ENCODE results near the gene ADD1.
A peak's percentile ranks its signal among the peaks of the same experiment; 100 is the strongest.

ADD1 gene

DNA sequence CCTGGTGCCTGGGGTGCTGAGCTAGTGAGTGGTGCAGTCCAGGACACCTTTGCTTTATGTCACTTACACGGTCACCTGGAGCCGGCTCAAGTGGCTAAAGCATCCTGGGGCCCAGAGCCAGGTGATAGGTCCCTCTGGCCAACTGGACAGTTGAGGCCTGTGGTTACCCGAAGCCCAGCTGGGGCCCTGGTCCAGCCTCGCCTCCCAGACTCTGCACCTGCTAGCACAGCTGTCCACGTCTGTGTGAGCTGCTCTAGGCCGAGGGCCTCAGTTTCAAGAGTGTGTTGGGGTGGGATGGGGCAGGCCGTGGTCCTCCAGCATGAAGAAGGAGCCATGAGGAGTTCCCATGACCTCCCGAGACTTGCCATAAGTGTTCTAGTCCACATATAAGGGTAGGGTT is 7.7 kb upstream of the ADD1 start:
- no peak for DNase-seq (ENCODE audit: low read depth)

DNA sequence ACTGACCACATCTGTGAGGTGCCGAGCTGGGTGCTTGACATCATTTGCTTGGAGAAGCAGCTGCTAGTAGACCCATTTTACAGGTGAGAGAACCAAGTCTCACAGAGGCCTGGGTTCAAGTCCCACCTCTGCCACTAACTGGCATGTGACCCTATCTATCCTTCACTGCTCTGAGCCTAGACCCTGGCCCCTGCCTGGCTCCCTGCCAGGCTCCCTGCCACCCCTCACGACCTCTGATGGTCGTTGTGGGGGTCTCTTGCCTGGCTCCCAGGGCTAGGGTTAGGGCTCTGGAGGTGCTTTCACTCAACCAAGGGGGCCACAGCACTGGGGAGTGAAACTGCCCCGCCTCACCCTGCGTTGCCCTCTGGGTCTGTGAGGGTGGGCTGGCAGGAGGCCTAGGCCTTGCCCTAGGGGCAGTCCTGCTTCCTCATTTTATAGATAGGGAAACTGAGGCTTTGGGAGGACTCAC is 7.2 kb upstream of the ADD1 start:
- DNase-seq (ENCODE audit: low read depth), result no peak

DNA sequence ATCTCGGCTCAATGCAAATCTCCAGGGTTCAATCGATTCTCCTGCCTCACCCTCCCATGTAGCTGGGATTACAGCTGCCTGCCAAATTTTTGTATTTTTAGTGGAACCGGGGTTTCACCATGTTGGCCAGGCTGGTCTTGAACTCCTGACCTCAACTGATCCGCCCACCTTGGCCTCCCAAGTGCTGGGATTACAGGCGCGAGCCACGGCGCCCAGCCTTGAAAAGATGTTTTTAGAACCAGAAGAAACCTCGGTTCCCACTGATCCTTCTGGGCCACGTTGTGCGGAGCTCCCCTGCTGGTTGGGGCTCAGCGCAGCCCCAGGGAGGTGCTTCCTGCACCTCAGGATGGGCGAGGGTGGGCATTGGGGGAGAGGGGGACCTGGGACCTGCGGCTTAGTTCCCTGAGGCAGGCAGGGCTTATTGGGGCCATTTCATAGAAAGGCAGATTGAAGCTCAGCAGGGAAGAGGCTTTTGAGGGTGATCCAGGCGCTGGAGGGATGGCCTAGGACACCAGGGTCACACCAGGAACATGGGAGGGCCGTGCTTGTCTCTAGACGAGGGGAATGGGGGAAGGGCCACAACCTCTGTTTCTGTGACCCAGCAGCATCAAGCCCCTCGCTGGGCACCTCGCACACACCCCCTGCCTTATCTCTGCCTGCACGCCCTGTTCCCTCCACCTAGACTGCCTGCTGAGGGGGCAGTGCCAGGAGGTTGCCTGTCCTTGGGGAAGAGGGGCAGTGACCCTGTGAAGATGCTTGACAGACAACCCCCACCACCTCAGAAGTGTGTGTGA is 6.3 kb upstream of the ADD1 start:
- DNase-seq (ENCODE audit: low read depth), result no peak

DNA sequence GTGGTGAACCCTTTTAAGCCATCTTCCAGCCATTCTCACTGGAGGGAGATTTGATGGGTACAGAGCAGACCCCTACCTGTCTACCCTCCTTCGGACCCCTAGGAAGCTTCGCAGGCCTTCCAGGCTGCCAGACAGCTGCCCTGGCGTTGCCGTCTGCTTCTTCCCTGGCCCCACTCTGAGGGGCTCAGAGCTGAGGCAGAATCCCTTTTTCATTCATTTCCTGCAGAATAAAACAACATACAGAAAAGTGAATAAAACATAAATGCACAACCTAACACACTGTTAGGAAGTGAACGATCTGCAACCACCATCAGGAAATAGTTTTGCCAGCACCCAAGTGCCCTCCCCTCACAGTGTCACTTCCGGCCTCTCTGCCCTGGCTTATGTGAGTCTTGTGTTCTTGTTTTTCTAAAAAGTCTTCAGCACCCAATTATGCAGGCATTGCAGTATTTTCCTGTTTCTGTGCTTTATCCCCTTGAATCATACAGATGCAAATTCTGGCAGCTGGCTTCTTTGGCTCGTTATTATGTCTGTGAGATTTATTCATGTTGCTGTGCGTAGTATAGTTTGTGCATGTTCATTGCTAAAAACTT is 5.6 kb upstream of the ADD1 start:
- DNase-seq (ENCODE audit: low read depth), result peak; percentile 21

DNA sequence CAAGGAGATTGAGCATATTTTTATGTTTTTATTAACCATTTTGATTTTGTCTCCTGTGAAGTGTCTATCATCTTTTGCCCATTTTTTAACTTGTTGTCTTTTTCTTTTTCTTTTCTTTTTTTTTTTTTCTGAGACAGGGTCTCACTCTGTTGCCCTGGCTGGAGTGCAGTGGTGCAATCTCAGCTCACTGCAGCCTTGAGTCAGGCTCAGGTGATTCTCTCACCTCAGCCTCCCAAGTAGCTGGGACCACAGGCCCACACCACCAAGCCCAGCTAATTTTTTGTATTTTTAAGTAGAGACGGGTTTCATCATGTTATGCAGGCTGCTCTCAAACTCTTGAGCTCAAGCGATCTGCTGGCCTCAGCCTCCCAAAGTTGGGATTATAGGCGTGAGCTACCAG is 4.6 kb upstream of the ADD1 start:
- no peak for DNase-seq (ENCODE audit: low read depth)

DNA sequence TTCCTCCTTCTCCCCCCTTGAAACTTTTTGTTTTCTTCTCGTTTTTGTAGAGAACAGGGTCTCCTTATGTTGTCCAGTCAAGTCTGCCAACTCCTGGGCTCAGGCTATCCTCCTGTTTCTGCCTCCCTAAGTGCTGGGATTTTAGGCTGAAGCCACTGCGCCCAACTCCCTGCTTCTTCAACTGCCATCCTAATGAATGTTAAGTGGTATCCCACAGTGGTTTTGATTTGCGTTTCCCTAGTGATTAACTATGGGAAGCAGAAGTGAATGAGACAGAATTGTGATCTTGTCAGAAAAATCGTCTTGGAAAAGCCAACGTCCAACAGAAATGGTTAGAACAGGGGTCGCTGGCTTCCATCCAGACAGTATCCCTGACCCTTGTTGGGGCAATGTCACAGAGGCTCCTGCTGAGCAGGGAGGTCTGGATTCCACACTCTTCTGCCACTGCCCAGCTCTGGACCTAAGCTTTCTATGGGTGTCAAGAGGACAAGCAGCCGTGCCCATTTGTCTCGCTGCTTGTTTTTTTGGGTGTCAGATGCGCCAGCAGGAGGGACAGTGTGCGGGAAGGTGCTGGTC is 869 bp upstream of the ADD1 start:
- no peak for DNase-seq (ENCODE audit: low read depth)

DNA sequence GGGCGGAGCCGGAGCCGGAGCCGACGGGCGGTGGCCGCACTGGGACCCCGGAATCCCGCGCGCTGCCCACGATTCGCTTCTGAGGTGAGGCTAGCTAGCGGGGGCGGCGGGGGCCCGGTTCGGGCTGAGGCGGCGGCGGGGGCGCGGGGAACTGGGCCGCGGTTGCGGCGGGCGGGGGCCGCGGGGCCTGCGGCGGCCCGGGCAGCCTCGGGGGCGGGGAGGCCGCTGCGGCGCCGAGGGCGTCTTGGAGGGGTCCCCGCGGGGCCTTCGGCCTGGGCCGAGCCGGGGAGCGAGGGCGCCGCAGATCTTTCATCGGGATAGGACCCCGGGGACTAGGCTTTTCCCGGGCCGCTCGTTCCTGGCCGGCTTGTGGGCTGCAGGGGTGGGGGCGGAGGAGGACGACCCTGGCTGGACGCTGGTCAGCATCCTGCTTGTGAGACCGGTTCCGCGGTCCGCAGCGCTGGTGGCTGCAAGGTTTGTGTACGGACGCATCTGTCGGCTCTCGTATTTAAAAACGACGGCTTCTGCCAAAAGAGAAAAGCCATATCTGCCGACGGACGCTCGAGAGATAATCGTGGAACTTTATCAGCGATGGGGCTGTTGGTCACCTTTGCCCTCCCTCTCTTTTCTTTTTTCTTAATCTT is 419 bp downstream of the ADD1 start:
- no peak for DNase-seq (ENCODE audit: low read depth)

GRCh38 chr4:2846172-2846571 is 2.5 kb downstream of the ADD1 start:
- DNase-seq (ENCODE audit: low read depth), result no peak

DNA sequence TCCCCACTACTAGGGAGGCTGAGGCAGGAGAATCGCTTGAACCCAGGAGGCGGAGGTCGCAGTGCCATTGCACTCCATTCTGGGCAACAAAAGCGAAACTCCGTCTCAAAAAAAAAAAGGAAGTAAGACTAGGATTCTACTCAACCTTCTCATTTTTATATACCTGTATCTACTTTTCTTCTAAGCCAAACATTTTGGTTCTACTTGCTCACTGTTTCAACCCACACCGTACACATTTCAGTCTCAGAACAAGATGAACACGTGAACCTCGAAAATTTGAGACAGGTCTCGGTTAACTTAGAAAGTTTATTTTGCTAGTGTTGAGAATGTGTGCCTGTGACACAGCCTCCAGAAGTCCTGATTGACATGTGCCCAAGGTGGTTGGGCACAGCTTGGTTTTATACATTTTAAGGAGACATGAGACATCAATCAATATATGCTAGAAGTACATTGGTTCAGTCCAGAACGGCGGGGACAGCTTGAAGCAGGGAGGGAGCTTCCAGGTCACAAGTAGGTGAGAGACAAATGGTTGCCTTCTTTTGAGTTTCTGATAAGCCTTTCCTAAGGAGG is 3.7 kb downstream of the ADD1 start:
- no peak for DNase-seq (ENCODE audit: low read depth)

DNA sequence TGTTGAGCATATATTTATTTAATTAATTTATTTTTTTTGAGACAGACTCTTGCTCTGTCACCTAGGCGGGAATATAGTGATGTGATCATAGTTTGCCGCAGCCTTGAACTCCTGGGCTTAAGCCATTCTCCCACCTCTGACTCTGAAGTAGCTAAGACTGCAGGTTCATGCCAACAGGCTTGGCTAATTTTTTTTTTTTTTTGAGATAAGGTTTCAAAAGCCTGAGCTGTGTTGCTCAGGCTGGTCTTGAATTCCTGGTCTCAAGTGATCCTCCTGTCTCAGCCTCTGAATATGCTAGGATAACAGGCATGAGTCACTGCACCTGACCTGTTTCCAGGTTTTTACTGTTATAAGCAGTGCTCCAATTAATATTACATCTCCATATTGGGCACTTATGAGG is 4.8 kb downstream of the ADD1 start:
- DNase-seq (ENCODE audit: low read depth), result no peak

DNA sequence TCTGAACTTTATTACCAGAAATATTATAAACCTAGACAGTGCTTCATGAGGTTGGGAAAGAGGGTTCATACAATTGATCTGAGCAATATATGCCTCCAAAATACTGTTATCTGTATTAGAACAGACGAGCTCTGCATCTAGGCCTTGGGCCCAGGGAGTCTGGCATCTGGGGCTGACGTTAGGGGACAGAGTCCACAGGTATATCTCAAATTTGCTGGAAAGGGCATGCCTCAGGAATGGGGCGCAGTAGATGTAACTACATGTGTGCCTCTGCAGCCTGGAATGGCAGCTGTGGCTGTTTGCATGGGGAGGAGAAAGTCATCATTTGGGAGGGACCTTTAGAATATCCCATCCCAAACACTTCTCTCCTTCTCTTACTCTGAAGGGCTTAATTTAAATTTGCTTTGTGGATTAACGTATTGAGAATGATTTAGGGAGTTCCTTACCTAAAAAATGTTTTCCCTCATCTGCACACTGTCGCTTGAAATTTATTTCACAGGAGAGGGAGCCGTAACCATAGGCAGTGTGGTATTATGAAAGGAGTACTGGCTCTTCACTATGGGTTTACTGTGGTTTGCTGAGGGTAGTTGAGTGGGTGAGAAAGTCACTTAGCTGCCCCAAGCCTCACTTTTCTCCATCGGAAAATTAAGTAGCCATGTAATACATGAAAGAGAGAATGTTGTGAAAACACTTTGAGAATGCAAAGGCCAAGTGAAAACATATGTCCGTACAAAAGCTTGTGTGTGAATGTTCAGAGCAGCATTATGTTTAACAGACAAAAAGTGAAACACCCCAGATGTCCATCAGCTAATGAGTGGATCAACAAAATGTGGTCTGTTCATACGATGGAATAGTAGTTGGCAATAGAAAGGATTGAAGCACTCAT is 5.9 kb downstream of the ADD1 start:
- peak; percentile 31 for DNase-seq (ENCODE audit: low read depth)

DNA sequence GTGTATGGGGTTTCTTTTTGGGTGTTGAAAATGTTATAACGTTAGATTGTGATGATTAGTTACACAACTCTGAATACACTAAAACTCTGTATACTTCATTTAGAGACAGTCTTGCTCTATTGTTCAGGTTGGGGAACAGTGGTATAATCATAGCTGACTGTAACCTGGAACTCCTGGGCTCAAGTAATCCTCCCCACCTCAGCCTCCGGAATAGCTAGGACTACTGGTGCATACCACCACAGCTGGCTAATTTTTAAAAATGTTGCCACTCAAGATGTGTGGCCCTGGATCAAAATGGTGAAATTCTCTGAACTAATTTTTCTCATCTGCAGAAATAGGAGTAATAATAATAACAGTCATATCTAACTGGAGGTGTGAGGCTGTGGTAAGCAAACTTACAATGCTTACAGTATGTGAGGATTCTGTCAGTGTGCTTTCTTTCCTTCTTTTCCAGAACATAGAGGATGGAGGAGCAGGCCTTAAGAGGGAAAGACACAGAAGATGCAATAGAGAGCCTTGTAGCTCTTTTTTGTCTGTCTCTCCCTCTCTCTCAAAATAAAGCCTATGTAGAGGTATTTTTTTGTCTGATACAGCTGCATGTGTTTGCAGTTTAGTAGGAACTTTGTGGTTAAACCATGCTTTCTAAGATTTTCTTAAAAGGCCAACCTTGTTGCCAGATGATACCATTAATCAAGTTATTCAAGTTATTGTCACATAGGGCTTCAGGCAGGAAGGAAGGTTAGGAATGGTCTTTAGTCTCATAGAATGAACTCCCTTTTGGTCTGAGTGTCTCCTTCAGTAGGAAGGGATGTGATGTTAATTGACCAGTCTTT is 7.5 kb downstream of the ADD1 start:
- no peak for DNase-seq (ENCODE audit: low read depth)

DNA sequence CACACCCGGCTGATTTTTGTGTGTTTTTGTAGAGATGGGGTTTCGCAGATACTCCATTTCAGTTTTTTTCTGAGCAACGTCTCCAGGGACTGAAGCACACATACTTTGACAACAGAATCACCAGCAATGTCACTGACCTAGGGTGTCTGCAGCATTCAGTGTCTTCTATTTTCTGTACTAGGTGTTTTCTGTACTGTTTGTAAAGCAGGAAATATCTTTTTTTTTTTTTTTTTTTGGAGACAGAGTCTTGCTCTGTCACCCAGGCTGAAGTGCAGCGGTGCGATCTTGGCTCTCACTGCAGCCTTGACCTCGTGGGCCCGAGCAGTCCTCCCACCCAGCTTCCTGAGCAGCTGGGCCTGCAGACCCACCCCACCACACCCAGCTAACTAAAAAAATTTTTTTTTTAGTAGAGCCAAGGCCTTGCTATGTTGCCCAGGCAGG is 8.9 kb downstream of the ADD1 start:
- no peak for DNase-seq (ENCODE audit: low read depth)

DNA sequence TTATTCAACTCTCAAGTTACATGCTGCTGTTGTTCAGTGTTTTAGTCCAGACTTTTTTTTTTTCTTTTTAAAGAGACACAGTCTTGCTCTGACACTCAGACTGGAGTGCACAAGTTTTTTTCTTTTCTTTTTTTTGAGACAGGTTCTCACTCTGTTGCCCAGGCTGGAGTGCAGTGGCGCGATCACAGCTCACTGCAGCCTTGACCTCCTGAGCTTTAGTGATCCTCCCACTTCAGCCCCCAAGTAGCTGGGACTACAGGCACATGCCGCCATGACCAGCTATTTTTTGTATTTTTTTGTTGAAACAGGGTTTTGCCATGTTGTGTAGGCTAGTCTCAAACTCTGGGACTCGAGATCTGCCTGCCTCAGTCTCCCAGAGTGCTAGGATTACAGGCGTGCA is 11.9 kb downstream of the ADD1 start:
- DNase-seq (ENCODE audit: low read depth), result no peak

DNA sequence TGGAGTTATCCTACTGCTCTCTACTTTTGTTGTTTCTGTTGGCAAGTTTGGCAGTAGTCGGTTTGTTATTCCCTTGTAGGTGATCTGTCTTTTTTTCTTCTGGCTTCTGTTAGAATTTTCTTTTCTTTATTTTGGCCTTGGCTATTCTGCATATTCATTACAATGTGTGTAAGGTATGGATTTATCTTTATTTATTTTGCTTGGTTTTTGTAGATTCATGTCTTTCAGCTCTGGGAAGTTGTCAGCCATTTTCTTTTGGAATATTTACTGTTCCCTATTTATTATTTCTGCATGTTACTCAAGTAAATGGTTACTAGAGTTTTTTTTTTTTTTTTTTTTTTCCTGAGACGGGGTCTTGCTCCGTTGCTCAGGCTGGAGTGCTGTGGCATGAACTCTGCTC is 12.6 kb downstream of the ADD1 start:
- DNase-seq (ENCODE audit: low read depth), result no peak

- no peak for DNase-seq (ENCODE audit: low read depth)
These were observed 13.8 kb downstream of the ADD1 start for GRCh38 chr4:2857349-2857927.

GRCh38 chr4:2858451-2859217 is 15.0 kb downstream of the ADD1 start:
- DNase-seq (ENCODE audit: low read depth), result no peak

GRCh38 chr4:2859514-2859913 is 15.9 kb downstream of the ADD1 start:
- no peak for DNase-seq (ENCODE audit: low read depth)
